ENCODE results near the gene MAPK8IP2.

Gene MAPK8IP2

DNA sequence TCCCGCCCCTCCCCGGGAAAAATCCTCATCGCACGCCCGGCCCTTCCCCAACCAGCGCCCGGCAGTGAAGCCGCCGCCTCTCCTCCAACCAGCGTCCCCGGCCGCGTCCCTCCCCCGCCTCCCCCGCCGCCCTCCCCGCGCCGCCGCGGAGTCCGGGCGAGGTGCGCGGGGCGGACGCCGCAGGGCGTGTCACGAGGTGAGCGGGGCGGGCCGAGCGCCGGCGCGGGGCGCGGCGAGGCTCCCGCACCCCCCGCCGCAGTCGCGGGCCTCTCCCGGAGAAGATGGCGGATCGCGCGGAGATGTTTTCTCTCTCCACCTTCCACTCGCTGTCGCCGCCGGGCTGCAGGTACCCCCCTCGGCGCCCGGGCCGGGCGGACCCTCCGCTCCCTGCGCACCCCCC, at the start of gene MAPK8IP2:
TSS of gene MAPK8IP2 (plus strand) at position 256 of the 400 bp plus-strand sequence. CDS start at position 282, 26 bp downstream.
- DNase-seq (ENCODE audit: low read depth in 2 of 2): no peak

DNA sequence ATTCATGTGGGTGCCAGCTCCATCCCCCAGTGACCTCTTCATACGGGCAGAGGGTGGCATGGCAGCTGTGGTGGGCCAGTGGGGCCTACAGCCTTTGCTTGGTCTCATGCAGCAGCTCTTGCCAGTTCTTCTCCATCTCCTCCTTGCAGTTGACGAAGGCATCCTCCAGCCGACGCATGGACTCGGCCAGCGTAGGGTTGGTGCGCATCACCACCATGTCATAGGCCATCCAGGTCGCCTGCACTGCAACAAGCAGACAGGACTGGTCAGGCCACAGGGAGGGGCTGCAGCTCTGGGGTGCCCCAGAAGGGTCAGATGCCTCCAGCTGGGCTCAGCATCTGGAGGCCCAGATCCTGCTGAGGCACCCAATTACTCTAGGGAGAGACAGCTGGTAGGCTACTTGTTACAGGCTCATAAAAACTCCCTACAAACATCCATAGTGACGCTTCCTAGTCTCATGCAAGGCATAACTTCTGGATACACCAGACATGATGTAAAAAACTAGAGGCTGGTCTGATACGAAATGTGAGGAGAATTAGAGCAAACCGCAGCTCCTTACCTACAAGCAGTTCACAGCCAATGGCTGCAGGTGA, 49.3 kb upstream of the MAPK8IP2 start:
- no peak for DNase-seq (ENCODE audit: low read depth in 2 of 2)

DNA sequence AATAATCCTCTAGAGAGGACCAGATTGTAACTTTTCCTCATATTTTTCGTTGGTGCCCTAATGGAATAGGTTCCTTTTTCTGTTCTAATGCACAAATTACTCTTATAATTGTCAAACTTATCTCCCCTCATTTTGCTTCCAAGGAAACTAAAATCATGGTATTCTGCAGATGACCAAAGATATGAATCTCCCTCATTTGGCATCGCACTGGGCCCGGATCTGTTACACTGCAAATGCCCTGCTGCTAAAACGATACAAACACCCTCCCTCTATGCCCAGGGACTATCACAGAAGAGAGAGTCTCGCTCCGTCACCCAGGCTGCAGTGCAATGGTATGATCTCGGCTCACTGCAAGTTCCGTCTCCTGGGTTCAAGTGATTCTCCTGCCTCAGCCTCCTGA, 47.3 kb upstream of the MAPK8IP2 start:
- DNase-seq (ENCODE audit: low read depth in 2 of 2): no peak

DNA sequence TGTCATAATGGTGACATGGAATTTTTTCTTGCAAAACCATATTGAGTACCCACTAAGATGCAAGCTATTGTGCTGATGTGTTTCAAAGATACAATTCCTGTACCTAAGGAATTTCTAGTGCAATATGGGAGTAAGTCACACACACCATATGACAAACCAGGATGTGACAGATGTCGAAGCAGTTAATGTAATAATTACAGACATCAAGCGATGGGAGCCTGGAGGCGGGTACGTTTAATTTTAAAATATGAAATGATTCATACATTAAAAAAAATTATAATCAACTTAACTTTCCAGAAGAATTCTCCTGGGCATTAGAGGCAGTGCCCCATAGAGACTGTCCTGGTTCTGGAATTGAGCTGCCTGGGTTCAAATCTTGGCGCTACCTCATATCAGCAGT, 43.9 kb upstream of the MAPK8IP2 start:
- DNase-seq (ENCODE audit: low read depth in 2 of 2): no peak

DNA sequence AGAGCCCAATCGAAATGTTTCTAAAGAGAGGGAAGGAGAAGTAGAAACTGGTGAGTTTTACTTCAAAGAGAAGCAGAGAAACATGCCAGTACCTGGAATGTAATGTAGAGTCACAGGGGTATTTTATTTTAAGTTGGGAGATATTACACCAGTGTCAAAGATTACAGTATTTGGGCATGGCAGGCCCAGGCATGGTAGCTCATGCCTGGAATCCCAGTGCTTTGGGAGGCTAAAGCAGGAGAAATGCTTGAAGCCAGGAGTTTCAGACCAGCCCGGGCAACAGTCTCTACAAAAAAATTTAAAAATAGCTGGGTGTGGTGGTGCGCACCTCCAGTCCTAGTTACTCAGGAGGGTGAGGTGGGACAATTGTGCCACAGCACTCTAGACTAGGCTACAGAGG, 40.6 kb upstream of the MAPK8IP2 start:
- DNase-seq (ENCODE audit: low read depth in 2 of 2): no peak

DNA sequence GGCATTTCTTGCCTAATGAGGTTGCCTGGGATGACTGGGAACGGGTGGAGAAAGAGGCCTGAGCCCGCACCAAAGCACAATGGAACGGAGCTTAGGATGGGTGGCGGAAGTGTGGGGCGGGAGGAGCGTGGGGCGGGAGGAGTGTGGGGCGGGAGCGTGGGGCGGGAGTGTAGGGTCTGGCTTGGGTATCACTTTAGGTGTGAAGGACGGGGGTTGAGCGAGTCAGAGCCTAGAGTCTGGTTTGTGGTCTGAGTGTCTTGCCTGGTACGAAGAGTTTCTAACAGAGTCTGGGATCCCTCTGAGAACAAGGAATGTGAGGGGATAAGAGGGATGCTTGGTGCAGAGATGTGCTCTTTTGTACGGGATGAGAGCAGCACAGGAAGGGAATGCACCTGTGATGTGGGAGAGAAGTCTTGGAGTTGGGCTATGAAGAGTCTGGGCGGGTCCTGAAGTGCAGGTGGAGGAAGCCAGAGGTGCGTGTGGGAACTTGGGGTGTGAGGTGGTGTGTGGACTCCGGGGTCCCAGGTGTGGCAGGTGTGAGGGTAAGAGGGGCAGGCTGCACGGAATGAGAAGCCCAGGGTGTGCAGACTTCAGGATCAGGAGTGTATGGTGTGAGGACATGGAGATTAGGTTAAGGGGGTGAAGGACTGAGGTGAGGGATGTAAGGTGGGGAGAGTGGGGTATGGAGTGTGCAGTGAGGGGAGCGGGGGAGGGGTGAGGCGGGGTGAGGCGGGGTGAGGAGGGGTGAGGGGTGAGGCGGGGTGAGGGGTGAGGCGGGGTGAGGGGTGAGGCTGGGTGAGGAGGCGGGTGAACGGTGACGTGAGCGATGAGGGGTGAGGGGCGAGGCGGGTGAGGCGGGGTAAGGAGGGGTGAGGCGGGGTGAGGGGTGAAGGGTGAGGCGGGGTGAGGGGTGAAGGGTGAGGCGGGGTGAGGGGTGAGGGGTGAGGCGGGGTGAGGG, 38.9 kb upstream of the MAPK8IP2 start:
- DNase-seq (ENCODE audit: low read depth in 2 of 2): no peak

DNA sequence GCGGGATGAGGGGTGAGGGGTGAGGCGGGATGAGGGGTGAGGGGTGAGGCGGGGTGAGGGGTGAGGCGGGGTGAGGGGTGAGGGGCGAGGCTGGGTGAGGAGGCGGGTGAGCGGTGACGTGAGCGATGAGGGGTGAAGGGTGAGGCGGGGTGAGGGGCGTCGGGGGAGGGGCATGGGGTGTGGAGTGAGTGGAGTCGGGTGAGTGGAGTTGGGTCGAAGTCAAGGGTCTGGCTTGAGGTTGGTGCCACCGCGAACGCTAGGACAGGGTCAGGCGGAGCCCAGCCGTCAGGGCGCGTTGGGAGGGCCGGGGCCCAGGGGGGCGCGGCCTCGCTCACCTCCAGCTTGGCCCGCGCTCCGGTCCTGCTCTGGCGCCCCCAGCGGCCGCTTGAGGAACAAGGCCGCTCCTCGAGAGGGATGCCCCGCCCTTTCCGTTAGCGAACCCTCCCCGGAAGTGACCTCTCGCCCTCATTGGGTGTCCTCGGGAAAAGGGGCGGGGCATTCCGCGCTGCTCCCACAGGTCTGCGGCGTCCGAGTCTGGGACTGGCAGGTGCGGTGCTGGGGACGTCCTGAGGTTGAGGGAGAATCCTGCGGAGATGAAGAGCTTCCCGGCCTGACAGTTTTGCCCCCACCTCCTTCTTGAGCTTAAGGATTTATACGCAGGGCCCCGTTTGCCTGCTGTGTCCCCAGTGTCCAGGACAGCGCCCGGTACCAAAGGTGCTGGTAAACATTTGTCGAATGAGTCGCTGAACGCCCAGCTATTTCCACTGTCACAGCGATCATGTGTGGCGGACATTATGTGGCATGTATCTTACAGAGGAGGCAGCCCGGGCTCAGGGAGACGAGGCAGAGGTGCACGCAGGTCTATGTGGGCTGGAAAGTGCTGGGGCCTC, 37.8 kb upstream of the MAPK8IP2 start, which contains the start of gene SYCE3:
TSS of gene SYCE3 (minus strand) at position 397 of the 890 bp plus-strand sequence. CDS start 6,514 bp downstream, outside the sequence.
- peak; percentile 95 to 97 for DNase-seq (ENCODE audit: low read depth in 2 of 2)

DNA sequence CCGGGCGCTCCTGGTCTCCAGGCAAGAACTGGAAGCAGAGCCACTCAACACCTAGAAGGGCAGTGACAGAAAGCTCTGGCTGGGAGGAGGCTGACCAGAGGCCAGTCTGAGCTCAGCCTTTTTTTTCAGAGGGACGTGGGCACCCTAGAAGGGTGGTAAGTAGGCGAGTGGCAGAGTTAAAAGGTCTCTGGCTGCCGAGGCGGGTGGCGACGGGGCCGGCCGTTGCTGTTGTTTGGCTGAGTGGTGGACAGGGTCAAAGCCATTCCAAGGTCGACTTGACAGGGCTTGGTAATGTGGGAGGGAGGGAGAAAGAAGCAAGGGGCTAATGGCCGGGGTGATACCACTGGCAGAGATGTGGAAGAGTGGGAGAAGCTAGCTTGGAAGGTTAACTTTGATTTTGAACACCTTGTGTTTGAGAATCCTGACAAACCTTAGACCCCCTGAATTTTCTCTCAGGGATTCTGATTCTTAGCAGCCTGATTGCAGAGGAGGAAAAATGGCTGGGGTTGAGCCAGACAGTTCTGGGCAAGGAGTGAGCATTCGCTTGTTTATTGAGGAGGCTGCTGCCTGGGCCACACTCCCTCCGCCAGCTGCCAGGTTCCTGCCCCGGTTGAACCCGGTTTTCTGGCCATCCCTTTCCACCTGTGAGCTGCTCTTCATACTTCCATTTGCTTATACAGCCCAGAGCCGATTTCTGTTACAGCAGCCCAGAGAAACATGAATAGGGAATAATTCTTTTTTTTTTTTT, 37.0 kb upstream of the MAPK8IP2 start:
- no peak for DNase-seq (ENCODE audit: low read depth in 2 of 2)

DNA sequence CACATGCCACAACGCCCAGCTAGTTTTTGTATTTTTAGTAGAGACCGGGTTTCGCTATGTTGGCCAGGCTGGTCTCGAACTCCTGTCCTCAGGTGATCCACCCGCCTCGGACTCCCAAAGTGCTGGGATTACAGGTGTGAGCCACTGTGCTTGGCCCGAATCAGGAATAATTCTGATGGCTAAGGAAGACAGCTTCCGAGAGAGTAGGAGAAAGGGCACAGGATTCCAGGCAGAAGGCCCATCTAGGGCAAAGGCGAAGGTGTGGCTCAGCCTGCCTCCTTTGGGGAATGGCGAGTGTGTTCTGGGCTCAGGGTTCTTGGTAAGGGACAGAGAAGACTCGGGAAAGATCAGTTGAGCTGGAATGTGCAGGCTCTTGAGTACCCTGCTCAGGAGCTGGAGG, 36.3 kb upstream of the MAPK8IP2 start:
- no peak for DNase-seq (ENCODE audit: low read depth in 2 of 2)

DNA sequence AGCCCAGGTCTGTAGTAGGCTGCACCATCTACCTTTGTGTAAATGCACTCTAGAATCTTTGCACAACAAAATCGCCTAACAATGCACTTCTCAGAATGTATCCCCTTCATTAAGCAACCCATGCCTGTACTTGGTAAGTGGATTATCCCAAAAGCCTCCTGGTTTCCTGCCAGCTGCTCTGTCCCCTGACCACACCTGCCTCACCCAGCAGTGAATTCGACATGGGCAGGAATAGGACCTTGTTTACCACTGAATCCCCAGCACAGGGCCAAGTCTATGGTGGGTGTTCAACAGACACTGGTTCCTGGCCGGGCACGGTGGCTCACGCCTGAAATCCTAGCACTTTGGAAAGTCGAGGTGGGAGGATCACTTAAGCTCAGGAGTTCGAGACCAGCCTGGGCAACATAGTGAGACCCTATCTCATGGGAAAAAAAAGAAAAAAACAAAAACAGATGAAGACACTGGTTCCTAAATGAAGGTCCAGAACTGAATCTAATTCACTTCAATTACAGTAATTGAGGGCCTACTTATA, 32.8 kb upstream of the MAPK8IP2 start:
- no peak for DNase-seq (ENCODE audit: low read depth in 2 of 2)

DNA sequence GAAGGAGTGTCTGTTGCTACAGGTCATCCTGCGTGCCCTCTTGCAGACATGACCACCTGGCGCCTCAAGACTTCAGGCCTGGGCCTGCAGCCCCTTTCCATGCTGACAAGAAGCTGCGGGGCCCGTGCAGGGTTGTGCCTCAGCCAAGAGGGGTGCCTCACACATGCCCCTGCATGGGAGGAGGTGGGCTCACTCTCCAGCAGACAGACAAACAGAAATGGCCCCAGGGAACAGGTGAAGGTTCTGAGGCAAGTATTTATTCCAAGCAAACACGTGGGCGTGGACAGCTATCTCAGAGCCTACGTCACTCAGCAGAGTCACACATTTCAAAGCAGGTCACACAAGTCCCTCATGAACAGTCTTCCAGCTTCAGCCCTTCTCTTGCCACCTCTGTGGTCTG, 32.0 kb upstream of the MAPK8IP2 start:
- DNase-seq (ENCODE audit: low read depth in 2 of 2): no peak

DNA sequence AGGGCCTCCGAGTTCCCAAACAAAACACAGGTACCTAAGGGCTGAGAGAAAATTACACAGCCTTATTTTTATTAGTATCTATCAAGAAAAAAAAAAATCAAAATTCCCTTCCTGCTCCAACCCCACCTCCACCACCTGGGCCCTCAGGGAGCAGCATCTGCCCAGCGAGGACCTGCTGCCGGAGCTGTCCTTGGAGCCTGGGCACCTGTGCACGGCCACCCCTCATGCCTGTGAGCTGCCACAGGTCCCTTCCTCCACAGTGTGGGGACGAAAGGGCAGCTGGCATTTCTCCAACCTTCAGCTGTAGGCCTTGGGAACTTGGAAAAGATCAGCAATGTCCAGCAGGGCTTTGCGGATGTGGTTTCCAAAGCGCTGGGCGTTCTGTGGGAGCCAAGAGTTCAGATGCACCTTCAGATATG, 31.5 kb upstream of the MAPK8IP2 start:
- no peak for DNase-seq (ENCODE audit: low read depth in 2 of 2)

DNA sequence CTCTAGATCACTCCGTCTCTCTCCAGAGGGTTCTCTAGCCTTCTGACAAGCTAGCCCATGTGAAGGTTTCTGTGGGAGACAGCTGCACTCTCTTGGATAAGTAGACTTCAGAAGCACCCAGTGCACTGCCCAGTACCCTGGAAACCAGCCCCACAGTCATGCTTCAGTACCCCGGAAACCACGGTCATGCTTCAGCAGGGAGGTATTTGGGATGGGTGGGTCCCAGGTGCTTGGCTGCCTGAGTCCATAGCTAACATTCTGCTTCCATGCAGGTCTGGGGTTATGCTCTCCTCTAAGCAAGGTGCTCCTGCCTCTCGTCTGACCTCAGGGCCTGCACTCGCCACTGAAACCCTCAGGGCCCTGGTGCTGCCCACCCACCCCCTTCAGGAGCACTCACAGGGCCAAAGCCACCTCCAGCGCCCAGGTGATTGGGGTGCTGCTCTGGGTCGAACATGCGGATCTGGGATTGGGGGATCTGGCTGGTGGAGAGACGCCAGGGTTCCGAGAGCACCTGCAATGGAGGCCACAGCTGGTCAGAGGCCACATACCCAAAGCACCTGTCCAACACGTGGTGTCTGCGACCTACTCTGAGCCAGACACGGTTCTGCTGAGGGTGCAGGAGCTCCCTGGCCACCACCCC, 30.6 kb upstream of the MAPK8IP2 start:
- DNase-seq (ENCODE audit: low read depth in 2 of 2): no peak

DNA sequence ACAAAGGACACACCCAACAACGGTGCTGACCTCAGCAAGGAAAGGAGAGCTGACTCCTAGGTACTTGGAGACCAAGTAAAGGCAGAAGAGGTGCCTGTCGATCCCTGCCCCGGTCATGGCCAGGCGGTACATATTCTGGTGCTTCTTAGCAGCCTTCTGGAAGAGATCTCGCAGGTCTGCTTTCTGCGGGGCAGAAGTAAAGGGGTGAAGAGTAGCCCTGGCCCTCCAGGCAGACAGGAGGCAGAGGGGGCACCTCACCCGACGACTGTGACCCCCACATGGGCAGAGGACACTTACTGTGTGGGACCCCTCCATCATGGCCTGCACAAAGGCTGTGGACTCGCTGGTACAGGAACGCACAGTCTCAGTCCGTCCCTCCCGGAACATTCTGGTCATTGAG, 29.7 kb upstream of the MAPK8IP2 start:
- DNase-seq (ENCODE audit: low read depth in 2 of 2): no peak

DNA sequence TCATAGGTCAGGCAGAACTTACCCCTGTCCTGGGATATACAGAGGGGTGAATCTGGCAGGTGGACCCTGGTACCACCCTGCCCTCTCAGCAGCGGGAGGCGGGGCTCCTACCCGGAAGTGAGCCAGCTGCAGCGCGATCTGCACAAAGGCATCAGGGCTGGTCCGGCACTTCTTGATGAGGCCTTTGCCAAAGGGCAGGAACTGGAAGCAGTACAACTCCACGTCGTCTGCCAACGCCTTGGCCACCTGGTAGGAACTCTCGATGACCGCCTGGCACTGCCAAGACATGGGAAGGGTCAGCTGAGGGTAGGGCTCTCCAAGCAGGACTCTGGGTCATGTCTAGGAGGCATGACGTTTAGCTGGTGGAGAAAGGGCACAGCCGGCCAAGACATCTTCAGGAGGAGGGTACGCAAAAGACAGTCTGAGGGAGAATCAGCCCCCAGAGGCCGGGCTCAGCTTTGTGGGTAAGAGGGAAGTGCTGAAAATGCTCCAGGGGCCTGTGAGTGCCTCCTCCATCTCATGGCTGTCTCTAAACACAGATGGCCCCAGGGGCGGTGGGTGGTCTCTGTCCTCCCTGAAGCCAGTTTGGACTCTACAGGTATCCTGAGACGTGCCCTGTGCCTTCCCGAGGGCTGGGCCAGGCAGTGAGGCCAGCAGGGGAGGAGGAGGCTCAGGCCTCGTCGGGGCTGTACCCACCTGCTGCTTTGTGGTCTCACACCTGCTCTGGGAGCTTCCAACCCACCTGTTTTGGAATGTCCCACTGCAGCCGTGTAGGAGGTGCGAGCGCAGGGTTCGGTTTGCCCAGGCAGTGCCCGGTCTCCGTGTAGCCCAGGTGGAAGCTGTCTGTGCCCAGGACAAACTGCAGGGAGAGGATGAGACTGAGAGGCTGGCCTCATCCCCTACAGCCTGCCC, 29.1 kb upstream of the MAPK8IP2 start:
- no peak for DNase-seq (ENCODE audit: low read depth in 2 of 2)

DNA sequence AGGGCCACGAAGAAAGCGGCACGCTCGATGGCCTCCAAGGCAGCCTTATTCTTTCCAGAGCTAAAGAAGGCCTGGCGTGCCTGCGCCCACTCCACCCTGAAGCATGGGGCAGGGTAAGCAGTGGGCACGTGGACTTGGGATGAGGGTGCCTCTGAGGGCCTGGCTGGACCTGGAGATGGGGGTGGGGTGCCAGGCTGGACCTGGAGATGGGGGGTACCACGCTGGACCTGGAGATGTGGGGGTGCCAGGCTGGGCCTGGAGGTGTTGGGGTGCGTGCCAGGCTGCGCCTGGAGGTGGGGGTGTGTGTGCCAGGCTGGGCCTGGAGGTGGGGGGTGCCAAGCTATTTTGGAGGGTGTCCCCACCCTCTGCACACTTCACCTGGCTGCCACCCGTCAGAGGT, 27.6 kb upstream of the MAPK8IP2 start:
- no peak for DNase-seq (ENCODE audit: low read depth in 2 of 2)

DNA sequence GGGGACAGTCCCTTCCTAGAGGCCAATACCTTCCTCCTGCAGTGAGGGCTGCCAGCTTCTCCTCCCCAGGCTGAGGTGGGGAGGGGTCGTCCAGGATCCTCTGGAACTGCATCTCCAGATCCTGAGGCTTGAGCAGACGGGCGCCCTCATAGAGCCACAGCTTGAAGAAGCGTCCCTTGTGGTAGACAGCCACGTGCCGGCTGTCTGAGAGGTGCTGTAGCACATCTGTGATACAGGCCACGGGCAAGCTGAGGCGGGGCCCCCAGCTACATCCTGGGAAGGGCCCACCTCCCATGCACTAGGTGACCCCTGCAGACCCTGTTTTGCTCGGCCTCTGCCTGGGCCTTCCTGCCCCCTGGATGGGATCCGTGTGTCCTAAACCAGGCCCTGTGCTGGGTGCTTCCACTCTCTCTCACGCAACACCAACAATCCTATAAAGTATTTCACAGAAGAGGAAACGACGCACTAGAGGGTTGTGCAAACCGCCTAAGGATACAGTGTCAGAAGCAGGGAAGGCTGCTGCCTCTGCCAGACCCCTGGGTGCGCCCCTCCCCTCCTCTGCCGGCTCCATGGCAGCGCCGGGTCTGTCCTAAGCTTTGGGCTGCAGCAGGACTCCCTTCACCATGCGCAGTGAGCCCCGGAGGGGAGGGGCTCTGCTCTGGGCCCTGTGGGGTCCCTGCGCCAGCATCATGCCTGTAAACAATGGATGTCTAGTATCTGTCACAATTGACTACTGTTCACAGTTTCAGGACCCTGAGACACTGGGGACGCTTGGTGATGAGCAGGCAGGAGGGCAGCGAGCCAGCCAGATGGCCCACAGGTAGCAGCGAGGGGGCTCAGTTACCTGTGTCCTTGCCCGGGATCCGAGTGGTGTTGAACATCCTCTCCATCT, 26.9 kb upstream of the MAPK8IP2 start:
- no peak for DNase-seq (ENCODE audit: low read depth in 2 of 2)

DNA sequence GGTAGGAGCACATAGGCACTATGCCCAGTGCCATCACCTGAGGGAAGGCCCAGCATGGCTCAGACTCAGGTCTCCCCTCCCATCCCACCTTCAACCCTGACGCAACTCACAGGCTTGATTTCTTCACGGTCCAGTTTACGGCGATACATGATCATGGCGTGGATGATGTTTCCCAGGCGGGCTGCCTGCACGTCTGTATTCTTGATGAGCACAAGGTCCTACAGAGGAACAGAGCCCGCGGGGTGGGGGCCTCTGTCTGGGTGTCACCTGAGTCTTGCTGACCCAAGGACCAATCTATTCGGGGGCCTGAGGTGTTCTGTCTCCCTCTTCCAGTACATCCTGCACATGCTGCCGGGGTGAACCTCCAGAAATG, 26.2 kb upstream of the MAPK8IP2 start:
- no peak for DNase-seq (ENCODE audit: low read depth in 2 of 2)

All from stimulated activated CD4-positive, alpha-beta T cell treated with anti-CD3 and anti-CD28 coated beads, Interleukin-15, amount 100 ng/mL, for 48 hours (primary cell).